HG02763 (cell line): ENCODE measurements around the gene APOL1.
"Not testable (repeated sequence)": the region's sequence is repeated elsewhere in the genome, so short reads cannot be mapped to it uniquely, and the experiment has no call there.

Source experiments
- ATAC-seq: cut with Tn5 transposase; IDR thresholded peaks from one replicate; pipeline ENCODE4 v1.9.1; 2021; ENCODE audit warnings: mild to moderate bottlenecking, moderate library complexity; ENCODE audit not compliant: unreplicated experiment

The APOL1 gene

DNA sequence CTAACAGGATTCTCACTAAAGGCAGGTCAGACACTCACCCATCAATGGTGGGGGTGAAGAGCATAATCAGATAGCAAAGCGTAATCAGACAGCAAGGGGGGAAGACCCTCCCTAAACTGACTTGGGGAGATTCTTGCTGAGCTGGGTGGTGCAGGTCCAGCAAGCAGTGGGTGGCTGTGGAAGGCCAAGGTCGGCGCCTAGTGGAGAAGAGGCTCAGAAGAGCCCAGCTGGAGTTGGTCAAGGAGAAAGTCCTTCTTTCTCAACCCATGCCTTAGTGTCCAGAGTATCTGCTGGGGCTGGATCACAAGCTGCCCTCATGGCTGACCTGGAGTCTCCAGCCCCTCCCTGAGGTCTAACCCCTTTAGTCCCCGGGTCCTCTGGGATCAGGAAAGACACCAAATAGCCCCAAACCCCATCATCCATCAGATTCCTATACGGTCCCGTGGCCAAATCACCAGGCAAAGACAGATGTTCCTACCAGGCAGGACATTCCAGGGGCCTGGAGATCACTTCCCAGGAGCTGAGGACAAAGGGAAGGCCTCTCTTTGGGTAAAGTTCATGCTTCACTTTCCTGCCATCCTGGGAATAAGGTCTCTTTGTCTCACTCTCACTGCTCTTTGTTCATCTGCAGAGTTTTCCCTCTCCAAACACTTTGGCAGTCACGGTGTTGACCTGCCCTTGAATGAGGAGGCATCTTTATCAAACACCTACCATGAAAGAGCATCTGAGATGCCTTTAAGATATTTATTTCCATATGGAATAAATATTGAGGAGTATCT lies 11.1 kb downstream of the APOL1 start:
- ATAC-seq, result not testable (repeated sequence)

DNA sequence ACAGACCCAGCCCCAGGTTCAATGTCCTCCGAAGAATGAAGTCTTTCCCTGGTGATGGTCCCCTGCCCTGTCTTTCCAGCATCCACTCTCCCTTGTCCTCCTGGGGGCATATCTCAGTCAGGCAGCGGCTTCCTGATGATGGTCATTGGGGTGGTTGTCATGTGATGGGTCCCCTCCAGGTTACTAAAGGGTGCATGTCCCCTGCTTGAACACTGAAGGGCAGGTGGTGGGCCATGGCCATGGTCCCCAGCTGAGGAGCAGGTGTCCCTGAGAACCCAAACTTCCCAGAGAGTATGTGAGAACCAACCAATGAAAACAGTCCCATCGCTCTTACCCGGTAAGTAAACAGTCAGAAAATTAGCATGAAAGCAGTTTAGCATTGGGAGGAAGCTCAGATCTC lies 14.1 kb downstream of the APOL1 start:
- ATAC-seq, result no peak

DNA sequence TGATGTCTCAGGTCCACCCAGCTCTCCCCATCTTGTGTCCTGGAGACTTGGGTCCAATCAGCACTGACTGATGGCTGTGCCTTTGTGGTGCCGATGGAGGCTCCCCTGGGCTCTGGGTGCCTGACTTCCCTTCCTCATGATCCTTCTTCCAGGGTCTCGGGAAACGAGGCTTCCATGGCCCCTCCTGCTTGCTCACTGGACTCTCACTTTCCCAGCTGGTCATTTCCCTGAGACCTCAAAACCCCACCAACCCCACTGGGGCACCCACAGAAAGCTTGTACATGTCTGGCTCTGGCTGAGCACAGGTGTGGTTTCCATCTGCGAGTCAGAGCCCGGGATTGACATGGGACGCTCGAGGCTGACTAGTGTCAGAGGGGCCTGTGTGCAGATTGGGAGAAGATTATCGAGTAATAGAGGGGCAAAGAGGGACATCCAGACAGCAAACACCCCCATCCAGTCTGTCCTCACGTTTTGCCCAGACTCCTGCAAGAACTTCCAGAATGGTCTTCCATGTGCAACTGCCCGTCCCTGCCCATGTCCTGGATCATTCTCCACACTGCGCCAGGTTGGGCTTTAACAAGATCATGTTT lies 15.1 kb downstream of the APOL1 start:
- no peak for ATAC-seq

DNA sequence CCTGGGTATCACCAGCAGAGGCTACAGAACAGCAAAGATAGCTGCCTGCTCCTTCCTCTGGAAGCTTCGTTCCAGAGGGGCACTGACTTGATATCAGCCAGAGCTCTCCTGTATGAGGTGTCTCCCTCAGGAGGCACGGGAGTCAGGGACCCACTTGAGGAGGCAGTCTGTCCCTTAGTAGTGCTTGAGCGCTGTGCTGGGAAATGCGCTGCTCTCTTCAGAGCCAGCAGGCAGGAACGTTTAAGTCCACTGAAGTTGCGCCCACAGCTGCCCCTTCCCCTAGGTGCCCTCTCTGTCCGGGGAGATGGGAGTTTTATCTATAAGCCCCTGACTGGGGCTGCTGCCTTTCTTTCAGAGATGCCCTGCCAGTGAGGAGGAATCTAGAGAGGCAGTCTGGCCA lies 18.3 kb downstream of the APOL1 start:
- not testable (repeated sequence) for ATAC-seq

DNA sequence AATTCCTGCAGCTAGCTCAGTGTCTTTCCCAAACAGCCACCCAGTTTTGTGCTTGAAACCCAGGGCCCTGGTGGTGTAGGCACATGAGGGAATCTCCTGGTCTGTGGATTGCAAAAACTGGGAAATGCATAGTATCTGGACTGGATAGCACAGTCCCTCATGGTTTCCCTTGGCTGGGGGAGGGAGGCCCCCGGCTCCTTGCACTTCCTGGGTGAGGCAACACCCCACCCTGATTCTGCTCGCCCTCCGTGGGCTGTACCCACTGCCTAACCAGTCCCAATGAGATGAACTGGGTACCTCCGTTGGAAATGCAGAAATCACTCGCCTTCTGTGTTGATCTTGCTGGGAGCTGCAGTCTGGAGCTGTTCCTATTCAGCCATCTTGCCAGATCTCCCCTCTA lies 19.0 kb downstream of the APOL1 start:
- ATAC-seq, result not testable (repeated sequence)

DNA sequence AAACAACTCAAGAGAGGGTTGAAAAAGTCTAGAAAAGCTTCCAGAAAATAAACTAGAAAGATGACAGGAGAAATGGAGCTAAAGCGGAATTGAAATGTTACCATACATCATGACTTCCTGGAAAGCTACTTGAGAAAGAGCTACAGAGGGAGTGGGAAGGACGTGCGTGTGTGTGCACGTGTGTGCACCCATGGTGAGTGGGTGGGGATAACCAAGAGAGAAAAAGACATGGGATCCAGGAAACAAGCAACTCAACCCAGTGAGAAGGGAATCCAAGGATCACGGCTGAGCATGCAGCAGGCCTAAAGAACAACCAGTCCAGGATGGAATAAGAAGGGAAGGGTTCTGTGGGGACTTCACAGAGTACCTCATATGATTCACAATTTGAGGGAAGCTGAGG lies 21.6 kb downstream of the APOL1 start:
- no peak for ATAC-seq

DNA sequence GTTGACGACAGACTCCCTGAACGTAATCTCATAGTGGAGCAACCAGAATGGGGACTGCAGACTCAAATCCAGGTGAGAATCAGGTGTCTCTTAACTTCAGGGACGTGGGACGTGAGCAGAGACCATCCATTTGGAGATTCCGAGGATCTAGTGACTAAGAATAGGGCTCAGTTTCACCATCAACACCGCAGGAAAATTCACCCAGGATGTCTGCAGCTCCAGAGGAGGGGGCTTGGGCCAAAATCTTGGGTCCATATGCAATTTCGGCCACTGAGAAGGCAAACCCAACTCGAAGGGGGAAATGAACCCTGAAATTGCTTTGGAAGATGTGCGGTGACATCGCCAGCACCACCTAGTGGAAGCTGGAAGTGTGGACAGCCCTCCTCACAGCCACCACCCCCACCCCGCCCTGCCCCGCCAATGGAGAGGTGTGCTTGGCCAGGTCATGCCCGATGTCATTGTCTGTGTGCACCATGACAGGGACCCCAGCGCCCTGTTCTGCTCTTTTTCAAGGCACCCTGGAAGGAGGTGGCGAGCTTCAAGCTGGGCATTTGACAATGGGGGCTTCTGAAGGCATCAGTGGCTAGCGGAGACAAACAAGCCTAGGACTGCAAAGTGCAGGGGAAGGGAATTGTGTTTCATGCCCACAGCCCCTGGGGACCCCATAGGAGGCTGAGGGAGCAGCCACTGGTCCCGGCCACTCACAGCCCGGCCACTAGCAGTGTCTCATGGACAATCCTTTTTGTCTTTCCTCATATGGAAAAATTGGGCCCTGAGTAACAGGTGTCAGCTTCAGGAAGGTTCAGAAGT lies 24.8 kb downstream of the APOL1 start:
- ATAC-seq, result no peak

DNA sequence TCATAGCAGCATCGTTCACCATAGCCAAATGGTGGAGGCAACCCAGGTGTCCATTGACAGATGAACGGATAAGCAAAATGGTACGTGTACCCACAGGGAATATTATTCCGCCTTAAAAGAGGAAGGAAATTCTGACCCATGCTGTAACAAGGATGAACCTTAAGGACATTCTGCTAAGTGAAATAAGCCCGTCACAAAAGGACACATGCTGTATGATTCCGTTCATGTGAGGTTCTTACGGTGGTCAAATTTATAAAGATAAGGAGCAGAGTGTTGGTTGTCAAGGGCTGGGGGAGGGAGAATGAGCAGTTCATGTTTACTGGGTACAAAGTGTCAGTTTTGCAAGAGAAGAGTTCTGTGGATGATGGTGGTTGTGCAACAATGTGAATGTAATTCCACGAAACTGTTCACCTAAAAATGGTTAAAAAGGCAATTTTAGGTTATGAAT lies 26.3 kb downstream of the APOL1 start:
- ATAC-seq, result no peak

DNA sequence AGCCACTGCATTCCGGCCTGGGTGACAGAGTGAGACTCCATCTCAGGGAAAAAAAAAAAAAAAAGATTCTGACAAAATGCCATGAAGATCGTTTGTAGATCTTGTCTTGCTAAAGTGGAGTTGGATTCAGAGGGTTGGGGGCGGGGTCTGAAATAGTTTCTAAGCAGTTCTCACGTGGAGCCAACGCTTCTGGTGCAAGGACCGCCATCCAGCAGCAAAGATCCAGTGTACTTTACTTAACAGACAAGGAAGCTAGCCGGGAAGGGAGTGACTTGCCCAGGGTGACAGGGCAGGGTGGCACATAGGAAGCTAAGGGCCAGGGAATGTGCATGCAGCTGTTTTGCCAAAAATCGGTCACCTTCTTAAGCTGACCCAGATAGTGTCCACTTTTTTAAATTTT lies 27.4 kb downstream of the APOL1 start:
- ATAC-seq, result no peak

DNA sequence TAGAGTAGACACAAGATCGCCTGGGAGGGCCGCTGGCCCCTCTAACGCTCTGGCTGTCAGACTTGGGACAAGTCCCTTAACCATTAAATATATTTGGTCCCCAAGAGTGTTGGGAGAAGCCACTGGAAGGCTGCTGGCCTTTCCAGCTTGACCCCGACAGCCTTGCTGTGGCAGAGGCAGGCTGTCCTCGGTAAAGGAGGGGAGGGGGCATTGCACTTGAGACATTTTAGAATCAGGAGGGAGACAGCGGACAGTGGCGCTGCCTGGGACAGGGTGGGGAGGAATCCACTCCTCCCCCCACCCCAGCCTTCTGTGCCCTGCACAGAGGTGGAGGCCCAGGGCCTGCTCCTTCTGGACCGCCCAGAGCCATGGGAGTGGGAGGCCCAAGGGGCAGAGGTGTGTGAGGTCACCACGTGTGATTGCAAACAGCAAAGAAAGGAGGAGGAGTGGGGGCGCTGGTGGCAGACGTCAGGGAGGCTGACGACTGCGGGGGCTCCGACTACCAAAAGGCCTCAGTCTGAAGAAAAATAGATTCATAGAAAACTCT lies 28.9 kb downstream of the APOL1 start:
- no peak for ATAC-seq

DNA sequence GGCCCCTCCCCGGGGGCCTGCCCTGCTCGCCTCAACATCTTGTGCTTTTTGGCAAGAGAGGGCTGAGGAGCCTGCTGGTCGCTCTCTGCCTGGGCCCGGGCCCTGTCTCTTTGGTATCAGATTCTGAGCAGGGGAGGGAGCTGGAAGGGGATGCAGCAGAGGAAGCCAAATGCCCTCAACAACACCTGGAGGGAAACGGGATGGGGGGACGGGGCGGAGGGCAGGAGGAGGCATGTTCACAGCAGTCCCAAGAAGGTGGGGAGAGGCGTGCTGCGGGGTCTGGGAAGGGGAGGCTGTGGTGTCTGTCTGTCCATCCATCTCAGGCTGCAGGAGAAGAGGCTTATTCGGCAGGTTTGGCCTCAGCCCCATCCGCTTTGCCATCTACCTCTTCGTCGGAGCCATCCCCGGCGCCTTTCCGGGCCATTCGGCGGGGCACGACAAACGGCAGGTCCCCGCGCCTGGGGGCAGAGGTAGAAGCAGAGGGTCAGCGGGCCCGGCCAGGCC lies 29.4 kb downstream of the APOL1 start:
- ATAC-seq, result no peak

DNA sequence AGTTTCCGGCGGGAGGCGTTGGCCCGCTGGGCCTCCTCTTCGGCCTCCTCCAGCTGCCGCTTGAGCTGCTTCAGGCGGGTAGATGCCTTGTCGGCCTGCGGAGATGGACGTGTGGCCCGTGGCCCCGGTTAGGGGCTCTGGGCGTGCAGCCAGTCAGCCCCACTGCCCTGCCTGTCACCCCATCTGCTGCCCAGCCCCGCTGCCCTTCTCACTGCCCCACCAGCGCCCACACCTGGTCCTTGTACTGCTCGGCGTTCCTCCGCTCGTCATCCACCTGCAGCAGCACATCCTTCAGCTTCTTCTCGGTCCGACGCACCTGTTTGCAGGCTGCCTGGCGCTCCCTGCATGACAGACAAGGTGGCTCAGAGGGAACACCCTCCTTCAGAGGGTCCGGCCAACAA lies 31.2 kb downstream of the APOL1 start:
- no peak for ATAC-seq

DNA sequence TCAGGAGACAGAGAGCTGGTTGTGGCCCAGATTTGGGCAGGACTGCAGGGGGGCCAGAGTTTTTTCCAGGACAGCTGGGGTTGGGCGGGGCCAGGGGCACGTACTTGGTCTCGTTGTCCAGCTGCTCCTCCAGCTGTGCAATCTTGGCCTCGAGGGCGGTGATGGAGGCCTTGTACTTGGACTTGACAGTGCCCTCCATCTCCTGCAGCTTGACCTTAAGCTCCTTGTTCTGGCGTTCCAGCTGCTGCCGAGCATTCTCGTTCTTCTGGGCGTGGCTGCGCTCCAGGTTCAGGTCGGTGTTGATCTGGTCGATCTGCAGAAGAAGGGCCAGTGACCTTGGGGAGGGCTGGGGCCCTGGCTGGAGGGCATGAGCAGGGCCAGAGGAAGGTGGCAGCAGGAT lies 32.1 kb downstream of the APOL1 start:
- no peak for ATAC-seq

DNA sequence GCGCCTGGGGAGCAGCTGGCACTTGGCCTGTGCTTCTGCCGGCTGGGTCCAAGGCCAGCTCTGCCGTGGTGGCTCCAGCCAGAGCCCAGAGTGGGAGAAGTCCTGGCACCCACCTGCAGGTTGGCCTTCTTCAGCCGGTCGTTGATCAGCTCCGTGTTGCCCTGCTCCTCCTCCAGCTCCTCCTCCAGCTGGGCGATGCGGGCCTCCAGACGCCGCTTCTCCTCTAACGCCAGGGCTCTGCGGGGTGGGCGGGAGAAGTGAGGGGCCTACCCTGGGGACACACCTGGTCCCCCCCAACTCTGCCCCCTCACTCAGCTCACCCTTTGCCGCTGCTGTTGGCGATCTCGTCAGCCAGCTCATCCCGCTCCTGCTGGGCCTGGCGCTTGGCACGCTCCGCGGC lies 32.6 kb downstream of the APOL1 start:
- no peak for ATAC-seq

DNA sequence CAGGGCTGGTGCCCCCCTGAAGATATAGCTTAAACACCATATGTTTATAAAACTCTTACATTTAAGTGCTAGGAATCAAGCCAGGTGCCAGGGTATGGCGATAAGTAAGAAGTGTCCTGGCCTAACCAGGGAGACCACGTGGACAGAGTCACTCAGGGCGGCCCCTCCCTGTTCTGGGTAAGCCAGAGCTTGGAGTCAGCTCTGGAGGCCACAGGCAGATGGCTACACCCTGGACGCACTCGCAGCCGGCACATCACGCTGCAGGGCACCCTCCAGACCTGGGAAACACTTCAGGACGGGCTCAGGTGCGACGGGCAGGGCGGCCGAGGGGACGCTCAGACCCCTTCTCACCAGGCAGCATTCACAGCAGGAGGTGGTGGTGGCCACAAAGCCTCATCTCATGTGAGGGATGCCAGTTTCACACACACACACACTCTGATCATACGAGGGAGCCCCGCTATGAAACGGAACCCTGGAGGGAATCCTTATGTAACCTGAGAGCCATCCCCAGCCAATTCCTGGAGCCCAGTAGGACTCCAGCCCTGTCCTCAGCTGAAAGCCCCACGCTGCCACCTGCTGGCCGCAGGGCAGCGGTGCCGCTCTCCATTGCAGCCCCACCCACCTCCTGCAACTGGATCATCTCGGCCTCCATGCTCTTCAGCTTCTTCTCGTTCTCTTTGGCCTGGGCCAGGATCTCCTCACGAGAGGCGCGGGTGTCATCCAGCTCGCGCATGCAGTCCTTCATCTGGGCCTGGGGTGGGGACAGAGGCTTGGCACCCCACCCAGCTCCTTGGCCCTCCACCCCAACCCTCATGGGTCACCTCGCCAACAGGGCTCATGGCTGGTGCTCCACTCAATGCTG lies 33.4 kb downstream of the APOL1 start:
- no peak for ATAC-seq

DNA sequence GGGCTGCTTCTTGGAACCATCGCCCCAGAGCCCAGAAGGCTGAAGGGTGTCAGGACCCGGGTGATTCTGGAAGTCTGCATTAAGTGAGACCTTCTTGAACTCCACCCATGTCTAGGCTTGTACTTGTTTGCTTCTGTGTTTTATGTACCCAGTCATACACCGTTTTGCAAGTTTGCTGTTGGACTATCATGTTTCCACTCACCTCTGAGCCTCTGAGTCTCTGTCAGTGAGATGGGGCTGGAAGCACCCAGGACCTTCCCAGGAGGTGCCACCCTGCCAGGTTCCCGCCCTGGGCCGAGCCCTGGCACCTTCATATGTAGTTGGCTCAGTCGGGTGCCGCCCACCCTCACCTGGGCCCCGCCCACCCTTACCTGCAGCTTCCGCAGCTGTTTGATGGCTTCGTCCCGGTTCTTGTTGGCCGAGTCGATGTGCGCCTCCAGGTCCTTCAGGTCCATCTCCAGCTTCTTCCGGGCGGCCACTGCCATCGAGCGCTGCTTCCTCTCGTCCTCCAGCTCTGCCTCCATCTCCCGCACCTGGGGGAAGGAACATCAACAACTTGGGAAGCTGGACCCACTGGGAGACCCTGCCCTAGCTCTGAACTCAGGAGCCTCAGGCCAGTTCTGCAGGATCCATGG lies 35.1 kb downstream of the APOL1 start:
- no peak for ATAC-seq

DNA sequence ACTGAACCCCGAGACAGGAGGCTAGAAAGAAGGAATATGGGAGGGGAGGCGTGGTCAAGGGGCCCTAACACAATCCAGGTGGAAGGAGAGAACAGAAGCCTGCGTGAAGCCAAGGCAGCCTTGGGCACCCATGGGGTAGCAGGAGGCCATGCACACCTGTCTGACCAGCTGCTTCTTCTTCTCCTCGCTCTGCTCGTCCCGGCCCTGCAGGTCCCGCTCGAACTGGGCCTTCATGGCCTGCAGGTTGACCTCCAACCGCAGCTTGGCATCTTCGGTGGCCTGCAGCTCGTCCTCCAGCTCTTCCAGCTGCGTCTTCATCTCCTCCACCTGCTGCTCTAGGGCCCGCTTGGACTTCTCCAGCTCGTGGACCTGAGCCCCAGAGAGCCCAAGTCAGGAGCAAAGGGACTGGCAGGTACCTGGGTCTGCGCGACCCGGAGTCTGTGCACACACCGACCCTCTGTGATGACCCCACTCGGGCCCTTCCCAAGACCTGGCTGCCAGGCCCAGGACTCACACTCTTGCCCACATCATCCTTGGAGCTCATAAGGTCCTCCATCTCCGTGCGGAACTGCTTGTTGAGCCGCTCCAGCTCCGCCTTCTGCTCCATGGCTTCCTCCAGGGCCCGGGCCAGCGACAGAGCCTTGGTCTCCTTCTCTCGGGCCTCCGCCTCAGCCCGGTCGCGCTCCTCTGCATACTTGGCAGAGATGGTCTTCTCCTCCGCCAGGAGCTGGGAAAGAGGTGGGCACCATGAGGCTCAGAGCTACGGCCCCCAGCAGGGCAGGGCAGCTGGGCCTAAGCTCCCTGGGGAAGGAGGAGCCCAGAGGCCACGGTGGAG lies 35.9 kb downstream of the APOL1 start:
- ATAC-seq, result no peak

DNA sequence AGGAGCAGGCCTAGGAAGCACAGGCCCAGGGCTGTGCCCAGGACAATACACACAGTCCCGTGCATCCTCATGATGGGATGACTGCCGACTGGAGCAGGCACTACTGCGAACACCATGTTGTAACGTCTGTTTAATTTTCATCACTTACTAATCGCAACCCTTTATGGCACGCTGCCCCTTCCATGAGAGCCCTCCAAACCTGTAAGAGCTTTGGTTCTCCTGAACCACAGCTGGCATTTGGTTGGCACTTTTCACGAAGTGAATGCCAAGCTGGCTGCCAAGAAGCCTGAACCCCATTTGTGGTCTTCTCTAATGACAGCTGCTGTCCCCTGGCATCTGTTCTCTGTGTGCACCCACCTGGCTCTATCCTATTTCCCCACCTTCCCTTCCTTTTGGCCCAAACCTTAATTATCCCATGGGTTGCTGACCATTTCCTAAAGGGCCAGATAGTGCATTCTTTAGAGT lies 36.5 kb downstream of the APOL1 start:
- ATAC-seq, result no peak

DNA sequence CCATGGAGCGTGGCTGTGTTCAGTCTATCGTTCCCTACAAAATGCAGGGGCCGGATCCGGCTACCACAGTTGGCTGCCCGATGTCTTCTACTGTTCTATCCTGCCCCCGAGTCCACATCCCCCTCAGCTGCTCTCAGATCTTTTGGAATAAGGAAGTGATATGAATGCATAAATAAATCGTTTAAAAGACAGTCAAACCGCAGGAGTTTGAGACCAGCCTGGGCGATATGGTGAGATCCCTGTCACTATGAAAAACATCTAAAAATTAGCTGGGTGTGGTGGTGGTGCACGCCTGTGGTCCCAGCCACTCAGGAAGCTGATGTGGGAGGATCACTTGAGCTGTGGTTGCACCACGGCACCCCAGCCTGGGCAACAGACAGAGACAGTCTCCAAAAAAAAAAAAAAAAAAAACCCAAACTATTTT lies 37.0 kb downstream of the APOL1 start:
- ATAC-seq, result not testable (repeated sequence)
